Right renal pelvis (tissue), 4 donors: ENCODE data around the gene FAM25G. TPM values are rescaled to one million over a fixed set of nuclear protein-coding genes. Genes with fewer than 3 reads are reported as not detected.

ENCODE experiments used
- DNase-seq, 4 donors: peaks; one replicate each; pipeline ENCODE4 v3.0.0-alpha.2; 2013; ENCODE audit warnings: low read depth in 4 of 4, low spot score in 3 of 4, missing footprints in 1 of 4
- polyA plus RNA-seq, 4 donors: library from polyadenylated mRNA; unstranded; fragments of 120-200 nt; gene quantifications; one replicate each; pipeline ENCODE4 v1.2.1, GENCODE V29; 2013; ENCODE audit not compliant: insufficient read length in 4 of 4

The FAM25G gene
- polyA plus RNA-seq, 4 donors, result not detected

GRCh38 chr10:47449979-47450378 is 41.5 kb downstream of the FAM25G start:
- no peak for DNase-seq

- no peak for DNase-seq
Observed at GRCh38 chr10:47449102-47449978, 42.2 kb downstream of the FAM25G start.

- no peak for DNase-seq
Observed at GRCh38 chr10:47447705-47448104, 43.8 kb downstream of the FAM25G start.

- no peak for DNase-seq
Observed at GRCh38 chr10:47447209-47447608, 44.3 kb downstream of the FAM25G start.

GRCh38 chr10:47445720-47446119 is 45.8 kb downstream of the FAM25G start:
- DNase-seq, result no peak

GRCh38 chr10:47444047-47444446 is 47.5 kb downstream of the FAM25G start:
- no peak for DNase-seq

GRCh38 chr10:47443145-47443544 is 48.4 kb downstream of the FAM25G start:
- DNase-seq, result no peak

- DNase-seq, result no peak
Observed at GRCh38 chr10:47442351-47442750, 49.1 kb downstream of the FAM25G start.

GRCh38 chr10:47441938-47442337 is 49.6 kb downstream of the FAM25G start:
- DNase-seq, result no peak

- no peak for DNase-seq
Observed at GRCh38 chr10:47440207-47440606, 51.3 kb downstream of the FAM25G start.

GRCh38 chr10:47438857-47439474 is 52.5 kb downstream of the FAM25G start:
- no peak for DNase-seq

Other genes with a start within 250 kb of the FAM25G start
- gene GDF10, start 191.5 kb downstream of the FAM25G start, polyA plus RNA-seq, result 1 to 10 TPM; 1.7 to 2.9 (median 1.9) TPM
- gene GDF2, start 169.2 kb downstream of the FAM25G start, polyA plus RNA-seq, result not detected
- gene RBP3, start 143.3 kb downstream of the FAM25G start, polyA plus RNA-seq, result under 1 TPM; 0.07 to 0.11 (median 0.08) TPM
- 1 to 10 TPM; 4.8 to 7.8 (median 5.9) TPM for gene ZNF488, start 107.4 kb downstream of the FAM25G start, polyA plus RNA-seq
- gene ANXA8, start 7.6 kb downstream of the FAM25G start, polyA plus RNA-seq, result under 1 TPM in 3 of 4 donors, not detected in 1; 0.12 to 0.62 (median 0.40) TPM
- gene AGAP9, start 31.9 kb upstream of the FAM25G start, polyA plus RNA-seq, result 10 to 100 TPM in 1 of 4 donors, 1 to 10 TPM in 3; 4.4 to 15.0 (median 7.7) TPM